Fibroblast of the aortic adventitia (primary cell): Measurements from ENCODE around the gene IGF2BP2. TPM values are rescaled to one million over a fixed set of nuclear protein-coding genes. Genes with fewer than 3 reads are reported as not detected.

Source experiments
- DNase-seq: peaks from one replicate; pipeline ENCODE4 v3.0.0-alpha.2; 2010; ENCODE audit warnings: low read depth
- H3K4me3 ChIP-seq: 2 replicates; pipeline ENCODE4 v1.5.1; 2011; ENCODE audit warnings: low read depth, mild to moderate bottlenecking, control low read depth, low read length, moderate library complexity
- CTCF ChIP-seq: IDR thresholded peaks from 2 replicates; pipeline ENCODE4 v1.5.1; 2011; ENCODE audit warnings: mild to moderate bottlenecking, low read length, control low read depth, inconsistent platforms; ENCODE audit not compliant: insufficient read depth
- total RNA-seq: library from RNA; depleted of rRNA; stranded (reverse); fragments of >200 nt; gene quantifications from 2 replicates; pipeline ENCODE4 v1.2.3, GENCODE V29; 2012; ENCODE audit warnings: low replicate concordance

Gene IGF2BP2
- total RNA-seq, 1 donor: 40.1 TPM

- TF ChIP-seq CTCF: no peak
- DNase-seq: peak; percentile 48
- H3K4me3 ChIP-seq: no peak overlapping the region
These were observed 137.5 kb downstream of the IGF2BP2 start for GRCh38 chr3:185687271-185687878.

DNA sequence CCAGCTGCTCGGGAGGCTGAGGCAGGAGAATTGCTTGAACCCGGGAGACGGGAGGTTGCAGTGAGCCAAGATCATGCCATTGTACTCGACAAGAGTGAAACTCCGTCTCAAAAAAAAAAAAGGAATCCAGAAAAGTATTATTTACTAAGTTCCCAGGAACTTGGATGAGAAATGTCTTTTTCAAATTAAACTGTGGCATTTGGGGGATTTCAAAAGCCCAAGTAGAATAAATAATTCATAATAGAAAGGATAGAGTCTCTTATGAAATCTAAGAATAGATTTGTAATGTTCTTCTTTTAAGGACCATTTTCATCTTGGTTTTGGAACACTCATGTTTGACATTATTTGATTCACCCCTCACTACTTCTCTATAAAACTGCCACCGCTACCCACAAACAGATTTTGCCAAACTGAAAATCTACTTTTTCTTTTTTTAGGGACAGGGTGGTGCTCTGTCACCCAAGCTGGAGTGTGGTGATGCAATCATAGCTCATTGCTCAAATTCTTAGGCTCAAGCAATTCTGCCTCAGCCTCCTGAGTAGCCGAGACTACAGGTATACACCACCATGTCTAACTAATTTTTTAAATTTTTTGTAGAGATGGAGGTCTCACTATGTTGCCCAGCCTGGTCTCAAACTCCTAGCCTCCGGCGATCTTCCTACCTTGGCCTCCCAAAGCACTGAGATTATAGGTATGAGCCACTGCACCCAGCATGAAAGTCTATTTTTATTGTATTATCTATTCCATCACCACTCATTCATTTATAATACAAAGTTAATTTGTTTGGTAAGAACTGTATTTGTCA lies 139.4 kb downstream of the IGF2BP2 start:
- DNase-seq: no peak
- no peak overlapping the region for H3K4me3 ChIP-seq
- TF ChIP-seq CTCF: no peak

- TF ChIP-seq CTCF: no peak
- DNase-seq: peak; percentile 68
- no peak overlapping the region for H3K4me3 ChIP-seq
These were observed 144.6 kb downstream of the IGF2BP2 start for GRCh38 chr3:185680231-185680630.

DNA sequence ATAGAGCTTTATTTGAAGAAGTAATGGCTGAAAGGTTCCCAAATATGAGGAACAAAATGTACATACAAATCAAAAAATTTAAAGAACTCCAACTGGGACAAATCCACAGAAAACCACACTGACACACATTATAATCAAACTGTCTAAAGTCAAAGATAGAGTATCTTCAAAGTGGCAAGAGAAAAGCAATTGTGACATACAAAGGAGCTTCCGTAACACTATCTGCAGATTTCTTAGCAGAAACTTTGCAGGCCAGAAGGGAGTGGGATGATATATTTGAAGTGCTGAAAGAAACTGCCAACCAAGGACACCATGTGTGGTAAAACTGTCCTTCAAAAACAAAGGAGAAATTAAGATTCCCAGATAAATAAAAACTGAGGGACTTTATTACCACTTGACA lies 146.8 kb downstream of the IGF2BP2 start:
- no peak for DNase-seq
- no peak overlapping the region for H3K4me3 ChIP-seq
- TF ChIP-seq CTCF: no peak

DNA sequence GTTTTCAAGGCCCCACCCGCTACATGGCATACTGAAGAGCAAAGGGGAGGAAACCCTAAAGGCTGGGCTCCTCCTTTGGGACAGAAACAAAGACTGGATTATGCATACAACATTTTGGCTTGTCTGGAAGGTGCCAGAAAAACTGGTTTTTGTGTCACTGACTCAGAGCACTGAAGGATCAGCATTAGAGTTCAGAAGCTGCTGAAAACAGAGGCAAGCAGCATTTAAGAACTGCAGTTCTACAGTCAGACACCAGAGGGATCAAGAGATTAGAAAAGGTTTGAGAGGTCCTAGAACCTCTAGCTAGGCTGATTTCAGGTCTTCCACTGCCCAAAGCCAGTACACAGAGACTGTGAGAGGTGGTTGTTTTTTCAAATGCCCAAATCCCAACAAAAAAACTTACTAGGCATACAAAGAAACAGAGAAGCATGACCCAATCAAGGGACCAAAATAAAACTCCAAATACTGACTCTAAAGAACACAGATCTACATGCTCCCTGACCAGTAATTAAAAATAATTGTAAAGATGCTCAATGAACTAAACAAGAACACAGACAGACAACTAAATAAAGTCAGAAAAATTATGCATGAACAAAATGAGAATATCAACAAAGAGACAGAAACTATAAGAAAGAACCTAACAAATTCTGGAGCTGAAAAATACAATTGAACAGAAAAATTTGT lies 147.6 kb downstream of the IGF2BP2 start:
- TF ChIP-seq CTCF: peak; percentile 87
- no peak overlapping the region for H3K4me3 ChIP-seq

DNA sequence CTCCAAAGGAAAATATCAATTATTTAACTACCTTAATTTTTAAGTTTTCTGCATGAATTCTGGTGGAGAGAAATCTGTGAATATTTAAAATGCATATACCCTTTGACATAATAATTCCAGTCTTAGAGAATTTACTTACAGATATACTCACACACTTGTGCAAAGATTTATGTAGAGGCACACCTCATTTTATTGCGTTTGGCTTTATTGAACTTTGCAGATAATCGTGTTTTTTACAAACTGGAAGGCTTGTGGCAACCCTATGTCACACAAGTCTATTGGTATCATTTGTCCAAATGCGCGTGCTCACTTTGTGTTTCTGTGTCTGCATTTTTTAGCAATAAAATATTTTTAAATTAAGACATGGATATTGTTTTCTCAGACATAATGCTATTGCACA lies 157.3 kb downstream of the IGF2BP2 start:
- H3K4me3 ChIP-seq: no peak overlapping the region
- DNase-seq: no peak
- TF ChIP-seq CTCF: no peak

More for the DNA sequence above, 147.6 kb downstream of the IGF2BP2 start:
- peak; percentile 90 for DNase-seq
